GM18861 (cell line): ENCODE data around the gene MEPCE.

Source experiments
- ATAC-seq: cut with Tn5 transposase; IDR thresholded peaks from one replicate; pipeline ENCODE4 v1.9.1; 2021; ENCODE audit not compliant: unreplicated experiment

The MEPCE gene

DNA sequence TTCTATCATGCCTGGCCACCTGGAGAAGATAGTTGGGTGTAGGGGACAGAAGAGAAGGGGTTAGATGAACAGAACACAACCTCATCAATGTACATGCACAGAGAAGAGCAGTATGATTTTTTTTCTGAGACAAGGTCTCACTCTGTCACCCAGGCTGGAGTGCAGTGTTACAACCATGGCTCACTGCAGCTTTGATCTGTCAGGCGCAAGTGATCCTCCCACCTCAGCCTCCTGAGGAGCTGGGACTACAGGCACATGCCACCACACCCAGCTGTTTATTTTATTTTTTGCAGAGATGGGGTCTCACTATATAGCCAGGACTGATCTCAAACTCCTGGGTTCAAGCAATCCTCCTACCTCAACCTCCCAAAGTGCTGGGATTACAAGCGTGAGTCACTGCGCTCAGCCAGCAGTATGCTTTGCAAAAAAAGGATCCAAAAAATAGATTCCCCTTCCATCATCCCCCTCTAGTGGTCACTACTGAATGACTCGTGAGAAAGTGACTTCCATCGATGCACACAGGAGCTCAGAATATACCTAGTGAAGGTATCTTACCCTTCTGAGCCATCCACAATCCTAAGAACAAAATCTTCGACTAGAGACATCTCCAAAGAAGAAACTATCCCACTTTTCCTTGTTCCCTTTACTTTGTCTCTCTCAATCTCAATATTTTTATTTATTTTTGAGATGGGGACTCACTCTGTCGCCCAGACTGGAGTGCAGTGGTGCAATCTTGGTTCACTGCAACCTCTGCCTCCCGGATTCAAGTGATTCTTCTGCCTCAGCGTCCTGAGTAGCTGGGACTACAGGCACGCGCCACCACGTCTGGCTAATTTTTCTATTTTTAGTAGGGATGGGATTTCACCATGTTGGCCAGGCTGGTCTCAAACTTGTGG, 22.1 kb upstream of the MEPCE start:
- ATAC-seq, result no peak

DNA sequence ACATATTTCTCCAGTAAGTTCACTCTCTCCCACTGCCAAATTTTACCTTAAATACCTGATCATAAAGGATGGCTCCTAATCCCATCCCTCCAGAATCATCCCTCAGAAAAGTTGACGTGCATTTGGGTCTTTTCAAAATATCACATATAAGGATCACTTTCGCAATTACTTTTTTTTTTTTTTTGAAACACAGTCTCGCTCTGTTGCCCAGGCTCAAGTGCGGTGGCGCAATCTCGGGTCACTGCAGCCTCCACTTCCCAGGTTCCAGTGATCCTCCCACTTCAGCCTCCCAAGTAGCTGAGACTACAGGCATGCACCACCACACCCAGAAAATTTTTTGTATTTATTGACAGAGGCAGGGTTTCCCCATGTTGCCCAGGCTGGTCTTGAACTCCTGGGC, 18.5 kb upstream of the MEPCE start:
- ATAC-seq, result no peak

- no peak for ATAC-seq
Measured at GRCh38 chr7:100413346-100413745, 16.3 kb upstream of the MEPCE start.

DNA sequence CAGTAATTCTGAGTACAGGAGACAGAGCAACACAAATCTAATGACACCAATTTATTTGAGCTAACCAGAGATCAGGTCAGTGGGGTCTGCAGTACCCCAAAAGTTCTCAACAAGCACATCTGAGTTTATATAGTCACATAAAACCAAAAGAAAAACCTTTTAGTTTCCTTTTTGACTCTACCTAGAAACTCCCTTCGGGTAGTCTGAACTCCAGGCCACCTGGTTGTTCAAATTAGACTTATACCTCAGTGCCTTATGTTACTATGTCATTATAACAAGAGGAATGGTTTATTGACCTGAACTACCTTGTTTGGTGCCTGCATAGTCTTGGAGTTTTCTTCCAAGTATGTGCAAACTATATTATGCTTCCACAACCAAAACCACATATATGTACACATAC, 15.7 kb upstream of the MEPCE start:
- no peak for ATAC-seq

- no peak for ATAC-seq
Measured at GRCh38 chr7:100415448-100415847, 14.2 kb upstream of the MEPCE start.

GRCh38 chr7:100418930-100419659, 10.5 kb upstream of the MEPCE start:
- ATAC-seq, result no peak

GRCh38 chr7:100419660-100420226, 9.9 kb upstream of the MEPCE start:
- no peak for ATAC-seq

DNA sequence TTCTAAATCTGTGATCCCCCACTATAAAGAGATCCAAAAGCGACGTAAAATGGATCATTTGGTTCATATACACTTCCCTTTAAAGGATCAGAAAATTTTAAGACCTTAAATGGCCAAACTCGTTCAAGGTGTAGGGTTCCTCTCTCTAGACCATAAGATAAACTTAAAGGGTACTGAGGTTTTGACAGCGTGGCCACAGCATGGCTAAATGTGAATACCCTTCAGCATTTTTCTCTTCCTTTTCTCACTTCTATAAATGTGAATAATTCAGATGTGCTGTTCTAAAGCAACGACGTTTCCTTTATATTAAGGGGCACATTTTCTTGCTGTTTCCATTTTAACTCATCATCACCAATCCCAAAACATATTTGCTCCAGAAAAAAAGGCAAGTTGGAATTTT, 6.3 kb upstream of the MEPCE start:
- ATAC-seq, result no peak

DNA sequence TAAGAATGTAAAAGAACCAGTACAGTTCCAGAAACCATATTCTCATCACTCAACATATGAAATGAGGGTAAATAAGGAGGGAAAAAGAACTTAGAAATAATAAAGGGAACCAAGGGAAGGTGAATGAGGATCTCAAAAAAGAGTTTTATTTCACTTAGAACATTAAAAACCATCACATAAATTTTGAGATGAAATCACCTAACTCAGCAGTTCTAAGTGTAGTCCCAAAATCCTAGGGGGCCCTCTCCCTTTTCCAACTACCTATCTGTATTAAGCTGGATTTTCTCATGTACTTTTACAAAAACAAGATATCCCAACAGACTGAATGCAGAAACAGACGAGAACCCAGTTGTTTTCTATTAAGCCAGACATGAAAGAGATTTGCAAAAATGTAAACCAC, 4.3 kb upstream of the MEPCE start:
- ATAC-seq, result no peak

DNA sequence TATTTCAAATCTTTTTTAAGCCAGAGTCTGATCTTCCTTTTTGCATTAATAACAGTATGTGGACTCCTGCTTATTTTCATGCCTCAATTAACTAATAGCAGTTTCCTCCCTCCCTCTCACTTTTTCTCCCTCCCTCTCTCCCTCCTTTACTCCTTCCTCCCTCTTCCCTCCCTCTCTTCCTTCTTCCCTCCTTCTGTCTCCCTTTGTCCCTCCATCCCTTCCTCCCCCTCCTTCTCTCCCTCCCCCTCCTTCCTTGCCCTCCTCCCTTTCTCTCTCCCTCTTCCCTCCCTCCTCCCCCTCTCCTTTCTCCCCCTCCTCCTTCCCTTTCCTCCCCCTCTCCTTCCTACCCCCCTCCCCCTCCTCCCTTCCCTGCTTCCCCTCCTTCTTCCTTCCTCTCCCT, 3.1 kb upstream of the MEPCE start:
- ATAC-seq, result no peak

DNA sequence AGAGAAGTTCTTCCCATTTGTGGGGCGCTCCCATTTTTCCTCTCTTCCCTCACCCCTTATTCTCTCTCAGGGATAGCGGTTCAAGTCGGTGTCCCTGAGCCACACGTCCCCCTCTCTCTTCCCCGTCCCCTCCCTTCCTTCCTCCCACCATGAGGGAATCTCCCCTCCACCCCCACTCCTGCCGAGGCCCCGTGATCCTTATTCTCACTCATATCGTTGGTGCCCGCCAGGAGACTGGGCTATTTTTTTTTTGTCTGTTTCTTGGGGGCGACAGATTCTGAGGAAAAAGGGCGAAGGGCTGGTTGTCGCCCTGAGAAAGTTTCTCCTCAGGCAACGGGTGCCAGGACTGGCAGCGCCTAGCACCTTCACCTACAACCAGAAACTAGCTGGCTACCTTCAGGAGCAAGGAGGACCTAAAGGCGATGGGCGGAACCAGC, 1.9 kb upstream of the MEPCE start:
- ATAC-seq, result no peak

DNA sequence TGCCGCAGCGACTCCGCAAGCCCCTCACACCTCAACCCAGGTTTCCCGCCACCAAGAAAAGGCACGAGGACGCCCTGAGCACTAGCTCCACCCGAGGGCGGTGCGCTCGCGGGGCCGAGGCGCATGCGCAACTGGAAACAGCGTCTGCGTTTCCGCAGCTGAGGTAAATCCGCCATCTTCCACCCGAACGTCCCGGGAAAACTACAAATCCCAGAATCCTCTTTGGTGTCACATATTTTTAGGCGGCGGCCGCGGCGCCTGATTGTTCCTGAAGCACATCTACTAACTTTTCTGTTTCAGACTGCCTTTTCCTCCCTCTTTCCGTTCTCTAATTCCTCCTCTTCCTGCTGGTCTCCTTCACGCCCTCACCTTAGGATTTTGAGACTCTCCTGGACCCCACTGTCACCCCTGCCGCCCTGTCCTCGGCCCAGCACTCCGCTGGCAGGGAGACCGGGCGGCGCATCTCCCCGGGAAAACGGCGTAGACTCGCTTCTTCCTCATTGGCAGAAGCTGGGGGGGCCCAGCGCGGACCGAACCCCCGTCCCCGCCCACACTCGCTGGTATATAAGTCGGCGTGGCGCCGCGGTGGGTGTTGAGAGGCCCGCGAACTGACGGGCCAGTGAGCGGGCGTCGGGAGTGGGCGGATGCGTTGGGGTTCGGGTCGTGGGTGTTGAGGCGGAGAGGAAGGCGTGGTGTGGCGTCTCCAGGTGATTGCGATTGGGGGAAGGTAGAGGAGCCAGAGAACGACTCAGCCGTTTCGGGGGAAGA, 1.2 kb upstream of the MEPCE start, which contains the start of gene ZCWPW1:
Gene ZCWPW1, minus strand, starts transcription at position 505 of the 768 bp plus-strand sequence. CDS start 8,054 bp downstream, outside the sequence.
- ATAC-seq, result peak; percentile 28

DNA sequence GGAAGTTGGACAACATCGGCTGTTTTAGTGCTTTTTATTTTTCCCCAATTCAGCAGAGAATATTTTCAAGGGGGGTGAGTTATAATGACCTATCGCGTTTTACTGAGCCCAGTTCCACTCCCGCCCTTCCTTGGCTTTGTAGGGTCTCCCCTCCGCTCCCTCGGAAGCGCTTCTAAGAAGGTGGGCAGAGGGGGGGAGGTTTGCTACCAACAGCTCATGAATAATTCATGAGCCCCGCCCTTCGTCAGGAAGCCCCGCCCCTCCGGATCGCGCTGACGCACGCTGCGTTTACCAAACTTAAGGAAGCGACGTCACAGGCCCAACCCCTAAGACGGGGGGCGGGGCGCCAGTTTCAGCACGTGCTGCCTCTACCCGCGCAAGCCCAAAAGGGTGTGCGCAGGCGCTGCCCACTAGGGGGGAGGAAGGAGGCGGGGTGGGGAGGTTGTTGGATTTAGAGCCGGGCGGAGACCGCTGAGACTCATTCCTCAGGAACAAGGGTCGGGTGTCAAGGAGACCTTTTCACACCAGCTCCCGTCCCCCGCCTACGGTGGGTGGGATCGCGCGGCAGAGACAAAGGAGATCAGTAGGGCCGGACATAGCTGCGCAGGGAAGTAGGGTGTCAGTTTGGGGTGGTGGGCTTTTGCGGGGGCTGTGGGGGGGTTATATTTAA, 529 bp upstream of the MEPCE start:
- ATAC-seq, result peak; percentile 35

DNA sequence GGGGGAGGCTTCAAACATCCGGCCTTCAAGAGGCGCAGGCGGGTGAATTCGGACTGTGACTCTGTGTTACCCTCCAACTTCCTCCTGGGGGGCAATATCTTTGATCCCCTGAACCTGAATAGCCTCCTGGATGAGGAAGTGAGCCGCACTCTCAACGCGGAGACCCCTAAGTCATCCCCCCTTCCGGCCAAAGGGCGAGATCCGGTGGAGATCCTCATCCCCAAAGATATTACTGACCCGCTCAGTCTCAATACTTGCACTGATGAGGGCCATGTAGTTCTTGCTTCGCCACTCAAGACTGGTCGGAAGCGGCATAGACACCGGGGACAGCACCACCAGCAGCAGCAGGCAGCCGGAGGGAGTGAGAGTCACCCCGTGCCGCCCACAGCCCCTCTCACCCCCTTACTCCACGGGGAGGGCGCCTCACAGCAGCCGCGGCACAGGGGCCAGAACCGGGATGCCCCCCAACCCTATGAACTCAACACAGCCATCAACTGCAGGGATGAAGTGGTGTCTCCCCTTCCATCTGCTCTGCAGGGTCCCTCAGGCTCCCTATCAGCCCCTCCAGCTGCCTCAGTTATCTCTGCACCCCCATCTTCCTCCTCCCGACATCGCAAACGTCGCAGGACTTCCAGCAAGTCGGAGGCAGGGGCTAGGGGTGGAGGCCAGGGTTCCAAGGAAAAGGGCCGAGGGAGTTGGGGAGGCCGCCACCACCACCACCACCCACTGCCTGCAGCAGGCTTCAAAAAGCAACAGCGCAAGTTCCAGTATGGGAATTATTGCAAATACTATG, 1.1 kb downstream of the MEPCE start:
- no peak for ATAC-seq

- no peak for ATAC-seq
Measured at GRCh38 chr7:100431286-100431735, 1.7 kb downstream of the MEPCE start.

- ATAC-seq, result no peak
Measured at GRCh38 chr7:100432053-100432452, 2.4 kb downstream of the MEPCE start.

- ATAC-seq, result no peak
Measured at GRCh38 chr7:100432621-100433275, 3.1 kb downstream of the MEPCE start.

DNA sequence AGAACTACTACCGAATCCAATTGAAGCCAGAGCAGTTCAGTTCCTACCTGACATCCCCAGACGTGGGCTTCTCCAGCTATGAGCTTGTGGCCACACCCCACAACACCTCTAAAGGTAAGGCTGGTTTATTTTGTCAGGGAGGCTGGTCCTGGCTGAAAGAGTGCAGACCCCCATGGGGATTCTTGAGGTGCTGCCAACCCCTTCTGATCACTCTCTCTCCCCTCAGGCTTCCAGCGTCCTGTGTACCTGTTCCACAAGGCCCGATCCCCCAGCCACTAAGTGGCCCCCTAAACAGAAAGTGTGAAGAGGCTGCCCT, 3.6 kb downstream of the MEPCE start:
- ATAC-seq, result no peak

DNA sequence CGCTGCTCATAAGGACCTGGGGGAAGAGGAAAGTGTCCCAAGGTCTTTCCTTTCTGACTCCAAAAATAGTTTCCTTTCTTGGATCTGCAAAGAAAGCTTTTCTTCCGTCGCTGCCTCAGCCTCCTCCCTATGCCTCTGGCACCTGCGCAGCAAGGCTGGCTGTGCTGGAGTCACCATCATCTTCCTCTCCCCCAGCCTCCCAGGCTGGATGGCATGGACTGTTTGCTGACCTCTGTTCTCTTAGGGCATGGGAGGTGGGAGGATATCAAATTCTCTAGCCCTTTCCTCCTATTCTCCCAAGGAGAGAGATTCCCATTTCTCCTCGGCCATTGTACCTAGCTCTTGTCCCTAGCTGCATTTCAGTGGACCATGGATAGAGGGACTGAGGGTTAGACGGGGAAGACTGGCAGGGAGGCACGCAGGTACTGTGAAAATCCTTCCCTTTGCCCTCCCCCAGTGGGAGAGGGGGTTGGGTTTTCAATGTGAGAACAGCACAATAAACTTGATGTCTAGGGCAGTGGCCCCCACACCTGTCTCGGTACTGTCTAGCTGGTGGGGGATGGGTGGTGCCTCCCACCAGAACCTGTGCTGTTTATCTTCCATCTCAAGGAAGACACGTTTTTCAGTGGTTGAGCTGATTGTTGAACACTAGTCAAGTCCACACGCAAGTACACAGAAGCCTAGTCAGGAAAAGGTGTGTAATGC, 4.1 kb downstream of the MEPCE start:
- no peak for ATAC-seq
